VCaP (cell line): ENCODE data around the gene NEIL1.
"Not testable (repeated sequence)": the region's sequence is repeated elsewhere in the genome, so short reads cannot be mapped to it uniquely, and the experiment has no call there.

ENCODE experiments used
- H3K27ac ChIP-seq: fragments of 450-650 bp; 2 replicates; pipeline ENCODE4 v1.5.1; 2017
- TF ChIP-seq, protein P1 (sequence below): fragments of 450-650 bp; conservative IDR thresholded peaks from 2 replicates; pipeline ENCODE4 v1.5.1; 2017; ENCODE audit warnings: mild to moderate bottlenecking, moderate library complexity

Gene NEIL1, protein sequence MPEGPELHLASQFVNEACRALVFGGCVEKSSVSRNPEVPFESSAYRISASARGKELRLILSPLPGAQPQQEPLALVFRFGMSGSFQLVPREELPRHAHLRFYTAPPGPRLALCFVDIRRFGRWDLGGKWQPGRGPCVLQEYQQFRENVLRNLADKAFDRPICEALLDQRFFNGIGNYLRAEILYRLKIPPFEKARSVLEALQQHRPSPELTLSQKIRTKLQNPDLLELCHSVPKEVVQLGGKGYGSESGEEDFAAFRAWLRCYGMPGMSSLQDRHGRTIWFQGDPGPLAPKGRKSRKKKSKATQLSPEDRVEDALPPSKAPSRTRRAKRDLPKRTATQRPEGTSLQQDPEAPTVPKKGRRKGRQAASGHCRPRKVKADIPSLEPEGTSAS

DNA sequence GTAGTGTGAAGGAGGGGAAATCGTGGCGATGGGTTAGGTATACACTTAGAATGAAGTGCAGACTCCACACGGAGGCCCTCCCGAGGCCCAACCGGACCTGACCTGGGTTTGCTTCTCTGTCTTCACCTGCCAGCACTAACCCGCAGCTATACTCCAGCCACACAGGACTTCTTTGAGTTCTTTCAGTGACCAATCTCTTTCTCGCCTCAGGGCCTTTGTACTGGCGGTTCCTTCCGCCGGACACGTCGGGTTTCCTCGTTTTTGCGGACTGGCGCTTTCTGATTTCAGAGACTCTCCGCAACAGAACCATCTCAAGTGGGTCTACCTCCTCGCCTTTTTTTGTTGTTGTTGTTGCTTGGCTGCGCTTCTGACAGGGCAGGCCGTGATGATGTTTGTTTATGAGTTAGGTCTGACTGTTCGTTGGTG lies at the start of gene NEIL1:
Gene NEIL1 (plus strand): TSS at position 244 of the 426 bp plus-strand sequence. CDS start 1,867 bp downstream, outside the sequence.
- peak within 1 kb of the TSS; percentile 84 for H3K27ac ChIP-seq

DNA sequence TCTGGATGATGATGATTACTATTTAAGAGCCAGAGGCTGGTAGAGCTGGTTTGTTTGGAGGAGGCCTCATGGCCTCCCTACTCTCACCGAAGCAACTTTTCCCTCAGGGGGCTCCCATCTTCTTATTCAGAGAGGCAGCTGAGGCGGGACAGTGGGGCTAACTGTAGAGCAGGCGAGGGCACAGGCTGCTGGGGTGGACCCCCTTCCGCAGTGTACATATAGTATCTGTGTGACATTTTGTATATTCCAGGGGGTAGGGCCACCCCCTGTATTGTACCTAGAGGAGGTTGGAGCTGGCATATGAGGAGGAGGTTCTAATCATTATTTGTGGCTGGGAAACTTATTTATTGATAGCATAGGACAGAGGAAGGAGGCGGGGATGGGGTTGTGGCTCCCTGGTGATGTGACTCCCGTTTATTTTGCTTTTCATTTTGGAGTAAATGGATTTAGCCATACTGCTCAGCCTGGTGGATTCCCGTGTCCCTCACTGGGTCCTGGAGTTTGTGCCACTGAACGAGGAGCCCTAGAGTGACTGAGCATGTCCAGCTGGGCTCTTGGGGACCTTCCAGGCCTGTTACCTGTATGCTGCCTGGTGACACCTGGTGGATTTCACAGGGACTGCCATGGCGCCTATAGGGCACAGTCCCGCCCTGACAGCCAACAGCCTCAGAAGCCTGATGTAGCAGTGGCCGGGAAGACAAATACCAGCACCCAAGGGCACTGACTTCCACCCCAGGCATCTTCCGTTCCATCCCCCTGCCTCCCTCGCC lies 48.1 kb upstream of the NEIL1 start:
- H3K27ac ChIP-seq = not testable (repeated sequence)

More for the DNA sequence above, at the start of gene NEIL1:
- TF ChIP-seq, protein P1, sequence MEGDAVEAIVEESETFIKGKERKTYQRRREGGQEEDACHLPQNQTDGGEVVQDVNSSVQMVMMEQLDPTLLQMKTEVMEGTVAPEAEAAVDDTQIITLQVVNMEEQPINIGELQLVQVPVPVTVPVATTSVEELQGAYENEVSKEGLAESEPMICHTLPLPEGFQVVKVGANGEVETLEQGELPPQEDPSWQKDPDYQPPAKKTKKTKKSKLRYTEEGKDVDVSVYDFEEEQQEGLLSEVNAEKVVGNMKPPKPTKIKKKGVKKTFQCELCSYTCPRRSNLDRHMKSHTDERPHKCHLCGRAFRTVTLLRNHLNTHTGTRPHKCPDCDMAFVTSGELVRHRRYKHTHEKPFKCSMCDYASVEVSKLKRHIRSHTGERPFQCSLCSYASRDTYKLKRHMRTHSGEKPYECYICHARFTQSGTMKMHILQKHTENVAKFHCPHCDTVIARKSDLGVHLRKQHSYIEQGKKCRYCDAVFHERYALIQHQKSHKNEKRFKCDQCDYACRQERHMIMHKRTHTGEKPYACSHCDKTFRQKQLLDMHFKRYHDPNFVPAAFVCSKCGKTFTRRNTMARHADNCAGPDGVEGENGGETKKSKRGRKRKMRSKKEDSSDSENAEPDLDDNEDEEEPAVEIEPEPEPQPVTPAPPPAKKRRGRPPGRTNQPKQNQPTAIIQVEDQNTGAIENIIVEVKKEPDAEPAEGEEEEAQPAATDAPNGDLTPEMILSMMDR = no peak

DNA sequence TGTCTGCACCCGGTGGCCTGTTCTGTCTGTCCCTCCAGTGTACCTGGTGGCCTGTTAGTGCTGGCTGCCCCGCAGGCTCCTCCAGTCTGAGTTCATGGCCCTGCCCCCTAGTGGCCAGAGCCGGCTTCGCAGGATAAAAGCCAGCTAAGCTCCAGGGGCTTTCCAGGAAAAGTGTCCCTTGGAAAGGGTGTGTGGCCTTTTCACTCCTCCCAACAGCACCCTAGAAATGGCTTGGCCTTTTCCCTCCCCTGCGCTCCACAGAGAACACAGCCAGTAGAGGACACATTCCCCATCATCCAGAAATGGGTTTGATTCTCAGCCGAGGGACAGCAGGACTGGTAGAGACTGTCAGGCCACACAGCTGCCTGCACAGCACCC lies 47.5 kb upstream of the NEIL1 start:
- not testable (repeated sequence) for H3K27ac ChIP-seq
- TF ChIP-seq, protein P1 = peak; percentile 71

DNA sequence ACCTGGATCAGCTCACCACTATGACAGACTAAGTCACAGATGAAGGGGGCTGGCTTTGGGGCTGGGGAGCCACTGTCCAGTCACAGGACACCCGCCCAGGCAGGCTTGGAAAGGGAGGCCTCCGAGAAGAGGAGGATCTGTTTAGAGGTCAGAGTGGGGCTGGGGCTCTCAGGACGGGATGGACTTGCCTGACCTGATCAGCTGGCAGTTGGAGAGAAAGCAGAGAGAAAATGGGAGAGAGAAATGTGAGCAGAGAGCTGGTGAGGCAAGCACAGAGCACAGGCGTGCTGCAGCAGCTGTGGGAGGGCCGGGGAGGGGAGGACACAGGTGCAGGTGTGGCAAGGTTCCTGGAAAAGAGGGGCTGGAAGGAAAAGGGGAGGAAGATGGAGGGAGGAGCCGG lies 46.8 kb upstream of the NEIL1 start:
- H3K27ac ChIP-seq = not testable (repeated sequence)

DNA sequence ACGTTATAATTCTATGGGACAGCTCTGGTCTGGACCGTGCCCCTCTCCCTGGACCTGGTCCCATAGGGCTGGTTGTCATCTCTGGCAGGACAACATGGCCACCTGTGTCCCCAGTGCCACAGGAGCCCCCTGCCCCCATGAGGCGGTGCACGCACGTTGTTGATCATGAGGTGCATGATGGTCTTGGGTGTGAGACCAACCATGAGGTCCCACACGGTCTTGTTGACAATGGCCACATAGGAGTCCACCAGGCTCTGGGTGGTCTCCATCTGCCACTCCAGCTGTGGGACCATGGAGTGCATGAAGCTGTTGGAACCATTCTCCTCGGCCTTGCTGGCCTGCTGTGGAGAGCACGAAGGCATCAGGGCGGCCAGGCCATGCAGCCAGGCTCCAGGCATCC lies 44.5 kb upstream of the NEIL1 start:
- no peak overlapping the region for H3K27ac ChIP-seq
- TF ChIP-seq, protein P1 = no peak

DNA sequence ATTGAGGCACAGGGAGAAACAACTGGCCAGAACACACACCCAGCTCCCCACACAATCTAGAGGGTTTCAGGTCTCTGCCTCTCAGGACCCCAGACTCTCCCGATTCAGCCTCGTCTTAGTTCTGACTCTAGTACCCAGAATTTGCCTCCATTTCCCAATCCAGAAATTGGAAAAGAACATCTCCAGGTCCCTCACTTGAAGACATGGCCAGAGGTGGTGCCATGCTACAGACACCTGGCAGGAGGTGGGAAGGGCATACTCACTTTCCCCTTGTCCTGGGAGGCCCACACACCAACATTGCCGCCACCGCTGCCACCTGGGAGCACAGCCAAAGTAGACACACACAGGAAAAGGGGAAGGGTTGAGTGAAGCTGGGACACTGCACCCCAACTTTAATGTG lies 44.1 kb upstream of the NEIL1 start:
- H3K27ac ChIP-seq = not testable (repeated sequence)

DNA sequence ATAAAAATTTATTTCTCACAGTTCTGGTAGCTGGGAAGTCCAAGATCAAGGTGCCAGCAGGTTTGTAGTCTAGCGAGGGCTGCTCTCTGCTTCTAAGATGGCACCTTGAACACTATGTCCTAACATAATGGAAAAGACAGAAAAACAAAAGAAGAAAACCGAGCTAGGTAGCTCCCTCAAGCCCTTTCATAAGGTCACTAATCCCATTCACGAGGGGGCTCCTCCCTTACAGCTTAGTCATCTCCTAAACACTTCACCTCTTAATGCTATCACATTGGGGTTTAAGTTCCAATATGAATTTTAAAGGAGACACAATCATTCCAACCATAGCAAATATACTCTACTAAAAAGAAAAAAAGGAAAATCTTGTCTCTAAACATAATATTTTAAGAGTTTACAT lies 40.7 kb upstream of the NEIL1 start:
- TF ChIP-seq, protein P1 = no peak
- H3K27ac ChIP-seq = no peak overlapping the region

DNA sequence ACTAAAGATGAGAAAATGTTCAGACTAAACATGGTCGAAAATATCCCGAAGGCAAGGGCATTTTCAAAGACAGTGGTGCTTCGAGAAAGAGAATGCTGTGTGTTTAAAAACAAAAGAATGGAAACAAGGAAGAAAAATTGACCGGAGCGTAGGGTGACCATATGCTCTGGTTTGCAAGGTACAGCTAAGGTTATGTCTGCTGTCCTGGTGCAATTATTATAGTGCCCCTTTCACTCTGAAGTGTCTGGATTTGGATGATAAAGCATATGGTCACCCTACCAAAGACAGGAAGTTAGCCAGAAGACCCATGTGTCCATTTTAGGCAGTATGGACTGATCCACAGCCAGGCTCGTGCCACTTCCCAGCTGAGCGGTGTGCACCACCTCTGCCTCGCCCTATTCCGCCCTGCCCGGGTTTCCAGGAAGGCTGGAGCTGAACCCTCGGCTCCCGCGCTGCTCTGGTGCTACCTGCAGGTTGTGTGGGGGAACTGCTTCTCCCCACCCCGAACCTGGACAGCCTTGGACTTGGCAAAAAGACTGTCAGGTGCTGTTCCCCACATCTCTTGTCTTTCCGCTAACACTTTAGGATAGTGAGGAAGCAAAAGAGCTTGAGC lies 39.0 kb upstream of the NEIL1 start:
- TF ChIP-seq, protein P1 = peak; percentile 42
- H3K27ac ChIP-seq = no peak overlapping the region

DNA sequence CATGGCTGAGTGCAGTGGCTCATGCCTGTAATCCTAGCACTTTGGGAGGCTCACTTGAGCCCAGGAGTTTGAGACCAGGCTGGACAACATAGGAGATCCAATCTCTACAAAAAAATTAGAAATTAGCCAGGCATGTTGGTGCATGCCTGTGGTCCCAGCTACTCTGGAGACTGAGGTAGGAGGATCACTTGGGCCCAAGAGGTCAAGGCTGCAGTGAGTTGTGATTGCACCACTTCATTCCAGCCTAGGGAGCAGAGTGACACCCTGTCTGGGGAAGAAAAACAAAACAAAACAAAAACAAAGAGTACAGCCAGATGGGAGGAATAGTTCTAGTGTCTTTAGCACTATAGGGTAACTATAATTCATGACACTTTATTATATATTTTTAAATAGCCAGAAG lies 37.1 kb upstream of the NEIL1 start:
- TF ChIP-seq, protein P1 = no peak

DNA sequence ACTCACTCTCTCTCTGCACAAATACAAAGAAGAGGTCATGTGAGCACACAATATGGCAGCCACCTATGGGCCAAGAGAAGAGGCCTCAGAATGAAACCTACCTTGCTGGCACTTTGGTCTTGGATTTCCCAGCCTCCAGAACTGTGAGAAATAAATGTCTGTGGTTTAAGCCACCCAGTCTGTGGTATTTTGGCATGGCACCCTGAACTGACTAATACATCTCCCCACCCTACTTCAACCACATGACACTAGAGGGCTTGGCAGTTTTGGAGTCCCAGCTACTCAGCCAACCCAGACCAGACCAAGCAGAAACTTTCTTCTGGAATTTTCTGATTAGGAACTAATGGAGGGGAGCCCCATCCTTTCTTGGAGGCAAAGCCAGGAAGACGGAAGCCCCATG lies 34.3 kb upstream of the NEIL1 start:
- H3K27ac ChIP-seq = not testable (repeated sequence)

More for the DNA sequence above, 37.1 kb upstream of the NEIL1 start:
- H3K27ac ChIP-seq = no peak overlapping the region
